Measurements from ENCODE around the gene NRROS. TPM values are rescaled to one million over a fixed set of nuclear protein-coding genes. Genes with fewer than 3 reads are reported as not detected.

The NRROS gene
- total and polyA plus RNA-seq, 2 of the 13 experiments (the other 11 are each of a cell fraction or from before 2014, with no cell fraction given), result not detected

DNA sequence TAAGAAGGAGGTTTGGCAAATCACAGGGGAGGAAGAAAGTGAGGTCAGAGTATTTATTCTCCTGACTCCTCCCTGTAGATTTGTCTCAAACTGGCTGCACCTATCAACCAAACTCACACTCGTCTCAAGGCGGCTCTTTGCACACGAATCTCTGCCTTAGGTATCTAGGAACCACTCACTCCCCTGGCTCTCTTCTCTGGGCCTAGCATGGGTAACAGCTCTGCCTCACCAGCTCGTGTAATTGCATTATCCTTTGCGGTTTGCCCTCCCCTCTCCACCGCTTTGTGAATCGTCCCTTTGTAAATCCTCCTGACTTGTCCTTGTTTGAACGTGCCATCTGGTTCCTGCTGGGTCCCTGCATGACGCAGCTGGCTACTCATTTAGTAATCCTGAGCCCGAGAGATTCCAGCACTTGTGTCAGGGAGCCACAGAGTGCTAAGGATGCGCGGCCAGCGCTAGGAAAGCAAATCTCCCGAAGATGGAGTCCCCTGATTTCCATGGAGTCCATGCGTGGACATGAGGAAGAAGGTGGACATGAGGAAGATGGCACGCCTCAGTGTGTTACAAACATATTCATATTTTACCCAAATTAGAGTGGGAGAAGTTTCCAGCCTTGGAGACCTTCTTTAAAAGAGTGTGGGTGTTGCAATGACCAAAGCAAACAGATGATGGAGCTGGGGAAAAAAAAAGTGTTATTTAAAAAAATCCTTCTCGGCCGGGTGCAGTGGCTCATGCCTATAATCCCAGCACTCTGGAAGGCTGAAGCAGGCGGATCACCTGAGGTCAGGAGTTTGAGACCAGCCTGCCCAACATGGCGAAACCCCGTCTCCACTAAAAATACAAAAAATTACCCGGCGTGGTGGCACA is 26.7 kb downstream of the NRROS start (continued):
- TF ChIP-seq, protein P1, sequence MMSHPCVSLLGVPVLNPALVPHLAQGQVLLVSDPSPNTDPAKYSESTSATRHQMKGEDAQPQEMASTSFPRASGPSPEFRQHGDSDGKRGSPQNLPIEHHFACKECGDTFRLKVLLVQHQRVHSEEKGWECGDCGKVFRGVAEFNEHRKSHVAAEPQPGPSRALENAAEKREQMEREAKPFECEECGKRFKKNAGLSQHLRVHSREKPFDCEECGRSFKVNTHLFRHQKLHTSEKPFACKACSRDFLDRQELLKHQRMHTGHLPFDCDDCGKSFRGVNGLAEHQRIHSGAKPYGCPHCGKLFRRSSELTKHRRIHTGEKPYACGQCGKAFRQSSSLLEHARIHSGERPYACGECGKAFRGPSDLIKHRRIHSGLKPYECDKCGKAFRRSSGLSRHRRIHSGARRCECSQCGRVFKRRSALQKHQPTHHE (CRISPR knock-in tag; IDR thresholded peaks at IDR 0.05; ENCODE audit: borderline replicate concordance), result no peak
- TF ChIP-seq, protein P2, sequence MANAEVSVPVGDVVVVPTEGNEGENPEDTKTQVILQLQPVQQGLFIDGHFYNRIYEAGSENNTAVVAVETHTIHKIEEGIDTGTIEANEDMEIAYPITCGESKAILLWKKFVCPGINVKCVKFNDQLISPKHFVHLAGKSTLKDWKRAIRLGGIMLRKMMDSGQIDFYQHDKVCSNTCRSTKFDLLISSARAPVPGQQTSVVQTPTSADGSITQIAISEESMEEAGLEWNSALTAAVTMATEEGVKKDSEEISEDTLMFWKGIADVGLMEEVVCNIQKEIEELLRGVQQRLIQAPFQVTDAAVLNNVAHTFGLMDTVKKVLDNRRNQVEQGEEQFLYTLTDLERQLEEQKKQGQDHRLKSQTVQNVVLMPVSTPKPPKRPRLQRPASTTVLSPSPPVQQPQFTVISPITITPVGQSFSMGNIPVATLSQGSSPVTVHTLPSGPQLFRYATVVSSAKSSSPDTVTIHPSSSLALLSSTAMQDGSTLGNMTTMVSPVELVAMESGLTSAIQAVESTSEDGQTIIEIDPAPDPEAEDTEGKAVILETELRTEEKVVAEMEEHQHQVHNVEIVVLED (CRISPR knock-in tag; IDR thresholded peaks at IDR 0.05; ENCODE audit: borderline replicate concordance), result 0 out of 2 replicates have a peak, but pooled peaks have one; percentile 19
- no peak for TF ChIP-seq ZNF382 (CRISPR knock-in tag; IDR thresholded peaks at IDR 0.05; ENCODE audit: borderline replicate concordance)
- no peak for TF ChIP-seq ZNF780A (CRISPR knock-in tag; IDR thresholded peaks at IDR 0.05)
- peak; percentile 34; the same call in 1 of the 2 replicates for TF ChIP-seq SALL1 (CRISPR knock-in tag; IDR thresholded peaks at IDR 0.05)
- TF ChIP-seq, protein P3, sequence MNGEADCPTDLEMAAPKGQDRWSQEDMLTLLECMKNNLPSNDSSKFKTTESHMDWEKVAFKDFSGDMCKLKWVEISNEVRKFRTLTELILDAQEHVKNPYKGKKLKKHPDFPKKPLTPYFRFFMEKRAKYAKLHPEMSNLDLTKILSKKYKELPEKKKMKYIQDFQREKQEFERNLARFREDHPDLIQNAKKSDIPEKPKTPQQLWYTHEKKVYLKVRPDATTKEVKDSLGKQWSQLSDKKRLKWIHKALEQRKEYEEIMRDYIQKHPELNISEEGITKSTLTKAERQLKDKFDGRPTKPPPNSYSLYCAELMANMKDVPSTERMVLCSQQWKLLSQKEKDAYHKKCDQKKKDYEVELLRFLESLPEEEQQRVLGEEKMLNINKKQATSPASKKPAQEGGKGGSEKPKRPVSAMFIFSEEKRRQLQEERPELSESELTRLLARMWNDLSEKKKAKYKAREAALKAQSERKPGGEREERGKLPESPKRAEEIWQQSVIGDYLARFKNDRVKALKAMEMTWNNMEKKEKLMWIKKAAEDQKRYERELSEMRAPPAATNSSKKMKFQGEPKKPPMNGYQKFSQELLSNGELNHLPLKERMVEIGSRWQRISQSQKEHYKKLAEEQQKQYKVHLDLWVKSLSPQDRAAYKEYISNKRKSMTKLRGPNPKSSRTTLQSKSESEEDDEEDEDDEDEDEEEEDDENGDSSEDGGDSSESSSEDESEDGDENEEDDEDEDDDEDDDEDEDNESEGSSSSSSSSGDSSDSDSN (CRISPR knock-in tag; IDR thresholded peaks at IDR 0.05), result peak; percentile 51
- no peak for TF ChIP-seq TCF7 (IDR thresholded peaks at IDR 0.05; ENCODE audit: low read depth)
- TF ChIP-seq SNAI1 (CRISPR knock-in tag; IDR thresholded peaks at IDR 0.05; ENCODE audit: borderline replicate concordance), result no peak
- TF ChIP-seq, protein P4, sequence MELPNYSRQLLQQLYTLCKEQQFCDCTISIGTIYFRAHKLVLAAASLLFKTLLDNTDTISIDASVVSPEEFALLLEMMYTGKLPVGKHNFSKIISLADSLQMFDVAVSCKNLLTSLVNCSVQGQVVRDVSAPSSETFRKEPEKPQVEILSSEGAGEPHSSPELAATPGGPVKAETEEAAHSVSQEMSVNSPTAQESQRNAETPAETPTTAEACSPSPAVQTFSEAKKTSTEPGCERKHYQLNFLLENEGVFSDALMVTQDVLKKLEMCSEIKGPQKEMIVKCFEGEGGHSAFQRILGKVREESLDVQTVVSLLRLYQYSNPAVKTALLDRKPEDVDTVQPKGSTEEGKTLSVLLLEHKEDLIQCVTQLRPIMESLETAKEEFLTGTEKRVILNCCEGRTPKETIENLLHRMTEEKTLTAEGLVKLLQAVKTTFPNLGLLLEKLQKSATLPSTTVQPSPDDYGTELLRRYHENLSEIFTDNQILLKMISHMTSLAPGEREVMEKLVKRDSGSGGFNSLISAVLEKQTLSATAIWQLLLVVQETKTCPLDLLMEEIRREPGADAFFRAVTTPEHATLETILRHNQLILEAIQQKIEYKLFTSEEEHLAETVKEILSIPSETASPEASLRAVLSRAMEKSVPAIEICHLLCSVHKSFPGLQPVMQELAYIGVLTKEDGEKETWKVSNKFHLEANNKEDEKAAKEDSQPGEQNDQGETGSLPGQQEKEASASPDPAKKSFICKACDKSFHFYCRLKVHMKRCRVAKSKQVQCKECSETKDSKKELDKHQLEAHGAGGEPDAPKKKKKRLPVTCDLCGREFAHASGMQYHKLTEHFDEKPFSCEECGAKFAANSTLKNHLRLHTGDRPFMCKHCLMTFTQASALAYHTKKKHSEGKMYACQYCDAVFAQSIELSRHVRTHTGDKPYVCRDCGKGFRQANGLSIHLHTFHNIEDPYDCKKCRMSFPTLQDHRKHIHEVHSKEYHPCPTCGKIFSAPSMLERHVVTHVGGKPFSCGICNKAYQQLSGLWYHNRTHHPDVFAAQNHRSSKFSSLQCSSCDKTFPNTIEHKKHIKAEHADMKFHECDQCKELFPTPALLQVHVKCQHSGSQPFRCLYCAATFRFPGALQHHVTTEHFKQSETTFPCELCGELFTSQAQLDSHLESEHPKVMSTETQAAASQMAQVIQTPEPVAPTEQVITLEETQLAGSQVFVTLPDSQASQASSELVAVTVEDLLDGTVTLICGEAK (IDR thresholded peaks at IDR 0.05), result no peak
- TF ChIP-seq, protein P4 (CRISPR knock-in tag; IDR thresholded peaks at IDR 0.05), result no peak
- TF ChIP-seq ZNF577 (CRISPR knock-in tag; IDR thresholded peaks at IDR 0.05; ENCODE audit: borderline replicate concordance, low read depth), result no peak

Data from HepG2 (cell line).